HG03175 (cell line): ENCODE results near the gene HIPK2.
"Not testable (repeated sequence)": the region's sequence is repeated elsewhere in the genome, so short reads cannot be mapped to it uniquely, and the experiment has no call there.

Source experiments
- ATAC-seq: cut with Tn5 transposase; IDR thresholded peaks from one replicate; pipeline ENCODE4 v1.9.1; 2021; ENCODE audit warnings: mild to moderate bottlenecking, moderate library complexity; ENCODE audit not compliant: unreplicated experiment

The HIPK2 gene

GRCh38 chr7:139635526-139636302 is 142.1 kb downstream of the HIPK2 start:
- ATAC-seq, result no peak

- no peak for ATAC-seq
Observed at GRCh38 chr7:139634087-139634486, 143.7 kb downstream of the HIPK2 start.

- ATAC-seq, result no peak
Observed at GRCh38 chr7:139631520-139632031, 146.2 kb downstream of the HIPK2 start.

GRCh38 chr7:139630643-139631519 is 146.9 kb downstream of the HIPK2 start:
- ATAC-seq, result no peak

GRCh38 chr7:139629392-139630082 is 148.3 kb downstream of the HIPK2 start:
- ATAC-seq, result no peak

- no peak for ATAC-seq
Observed at GRCh38 chr7:139627831-139628230, 150.0 kb downstream of the HIPK2 start.

GRCh38 chr7:139626817-139627216 is 151.0 kb downstream of the HIPK2 start:
- ATAC-seq, result no peak

GRCh38 chr7:139623518-139623917 is 154.3 kb downstream of the HIPK2 start:
- ATAC-seq, result no peak

- peak; percentile 82 for ATAC-seq
Observed at GRCh38 chr7:139620676-139621344, 157.0 kb downstream of the HIPK2 start.

- ATAC-seq, result no peak
Observed at GRCh38 chr7:139619367-139619657, 158.5 kb downstream of the HIPK2 start.

GRCh38 chr7:139618482-139619366 is 159.1 kb downstream of the HIPK2 start:
- ATAC-seq, result no peak

GRCh38 chr7:139617074-139617473 is 160.7 kb downstream of the HIPK2 start:
- no peak for ATAC-seq

GRCh38 chr7:139614886-139615285 is 162.9 kb downstream of the HIPK2 start:
- no peak for ATAC-seq

GRCh38 chr7:139613971-139614411 is 163.8 kb downstream of the HIPK2 start:
- ATAC-seq, result no peak

- not testable (repeated sequence) for ATAC-seq
Observed at GRCh38 chr7:139611556-139611955, 166.2 kb downstream of the HIPK2 start.

GRCh38 chr7:139610595-139610994 is 167.2 kb downstream of the HIPK2 start:
- ATAC-seq, result no peak

- no peak for ATAC-seq
Observed at GRCh38 chr7:139603896-139604295, 173.9 kb downstream of the HIPK2 start.

GRCh38 chr7:139603282-139603681 is 174.5 kb downstream of the HIPK2 start:
- ATAC-seq, result no peak

- no peak for ATAC-seq
Observed at GRCh38 chr7:139602143-139602722, 175.6 kb downstream of the HIPK2 start.
